GM21737 (cell line): Measurements from ENCODE around the gene CCDC174.

Source experiments
- ATAC-seq: cut with Tn5 transposase; IDR thresholded peaks from one replicate; pipeline ENCODE4 v1.9.1; 2021; ENCODE audit warnings: mild to moderate bottlenecking, moderate library complexity; ENCODE audit not compliant: unreplicated experiment

The CCDC174 gene

GRCh38 chr3:14698601-14699244 is 47.2 kb downstream of the CCDC174 start:
- no peak for ATAC-seq

GRCh38 chr3:14699643-14700042 is 48.1 kb downstream of the CCDC174 start:
- ATAC-seq = no peak

DNA sequence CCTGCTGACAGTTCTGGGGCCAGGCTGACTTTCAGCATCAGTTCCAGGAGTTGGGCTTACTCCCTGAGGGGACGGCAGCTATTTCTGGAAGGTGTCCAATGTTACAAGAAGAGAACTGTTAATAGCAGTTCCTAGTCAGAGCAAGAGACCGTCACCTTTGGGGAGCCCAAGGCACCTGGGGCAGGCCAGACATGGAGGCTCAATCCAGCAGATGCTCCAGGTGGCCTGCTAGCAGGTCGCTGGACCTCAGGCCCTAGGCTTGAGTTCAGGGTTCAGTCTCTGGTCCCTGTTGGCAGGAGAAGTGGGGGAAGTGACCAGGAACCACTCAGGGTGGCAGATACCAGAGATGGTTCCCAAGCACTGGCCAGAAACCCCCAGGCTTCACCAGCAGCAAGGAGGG is 49.3 kb downstream of the CCDC174 start:
- ATAC-seq = no peak

- ATAC-seq = no peak
Observed at GRCh38 chr3:14701676-14702075, 50.1 kb downstream of the CCDC174 start.

DNA sequence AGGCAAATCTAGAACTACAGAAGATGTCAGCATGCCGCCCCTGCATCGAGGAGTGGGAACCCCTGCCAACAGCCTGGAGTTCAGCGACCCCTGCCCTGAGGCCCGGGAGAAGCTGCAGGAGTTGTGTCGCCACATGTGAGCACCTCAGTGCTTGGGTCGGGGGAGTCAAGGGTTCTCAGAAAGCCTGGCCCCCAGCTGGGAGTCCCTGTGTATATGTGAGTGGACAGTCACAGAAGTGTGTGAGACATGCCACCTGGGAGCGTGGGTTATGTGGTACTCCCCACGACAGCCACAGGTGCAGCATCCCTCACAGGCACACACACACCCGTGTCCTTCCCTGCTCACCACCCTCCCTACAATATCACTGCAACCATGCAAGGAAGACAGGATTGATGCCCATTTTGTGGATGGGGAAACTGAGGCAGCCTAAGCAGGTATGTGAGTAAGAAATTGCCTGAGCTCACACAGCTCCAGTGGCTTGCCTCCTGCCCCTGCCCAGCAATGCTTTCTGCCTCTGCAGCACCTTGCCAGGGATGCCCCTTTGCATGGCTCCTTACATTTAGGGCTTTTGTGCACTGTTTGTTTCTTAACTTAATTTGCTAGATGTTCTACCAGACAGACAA is 51.7 kb downstream of the CCDC174 start:
- no peak for ATAC-seq

DNA sequence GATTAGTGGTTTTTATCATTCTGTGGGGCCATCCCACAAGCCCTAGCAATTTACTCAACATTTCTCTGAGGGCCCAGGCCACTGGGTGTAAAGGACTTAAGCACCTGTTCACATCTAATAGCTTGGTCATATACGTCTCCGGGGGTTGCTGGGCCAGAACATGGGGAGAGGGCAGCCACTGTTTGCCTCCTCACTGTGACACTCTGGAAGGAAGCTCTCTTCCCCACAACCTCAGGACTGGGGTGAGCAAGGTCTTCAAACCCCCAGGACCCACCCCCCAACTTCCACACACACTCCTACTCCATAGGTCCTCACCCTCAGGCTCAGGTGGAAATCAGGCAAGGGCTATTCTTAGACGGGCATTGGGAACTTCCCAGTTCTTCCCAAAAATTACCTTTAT is 52.2 kb downstream of the CCDC174 start:
- ATAC-seq = no peak

GRCh38 chr3:14706096-14706495 is 54.5 kb downstream of the CCDC174 start:
- no peak for ATAC-seq

DNA sequence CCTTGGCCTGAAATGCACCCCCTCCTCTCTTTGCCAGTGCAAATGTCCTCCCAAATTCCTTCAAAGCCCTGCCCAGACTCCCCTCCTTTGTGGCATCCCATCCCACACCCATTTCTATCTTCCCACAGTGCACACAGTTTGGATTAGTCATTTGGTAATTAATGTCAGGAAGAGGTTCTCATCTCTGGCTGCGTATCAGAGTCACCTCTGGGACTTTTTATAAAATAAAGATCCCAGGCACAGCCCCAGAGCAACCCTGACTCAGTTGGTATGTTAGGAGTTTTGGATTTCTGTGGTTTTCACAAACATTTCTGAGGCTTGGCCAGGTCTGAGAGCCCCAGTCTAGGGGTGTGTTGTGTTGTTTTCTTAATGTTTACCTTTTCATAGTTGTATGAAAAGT is 65.0 kb downstream of the CCDC174 start:
- ATAC-seq = no peak

DNA sequence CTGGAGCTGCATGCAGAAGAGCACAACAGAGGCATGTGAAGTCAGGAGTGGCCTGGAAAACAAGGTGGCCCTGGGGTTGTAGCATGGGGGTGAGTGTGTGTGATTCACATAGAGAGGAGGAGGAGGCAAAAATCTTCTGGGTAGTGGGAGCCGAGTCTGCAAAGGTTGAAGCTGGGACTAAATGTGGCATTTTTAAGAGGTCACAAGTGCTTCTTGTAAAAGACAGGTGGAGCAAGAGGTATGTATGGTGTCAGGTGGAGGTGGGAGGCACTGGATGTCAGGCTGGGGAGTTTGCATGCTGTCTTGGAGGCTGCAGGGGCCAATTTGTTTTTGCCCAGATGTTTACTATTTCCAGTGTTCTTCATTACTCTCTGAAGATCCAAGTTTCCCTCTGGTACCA is 65.7 kb downstream of the CCDC174 start:
- no peak for ATAC-seq

DNA sequence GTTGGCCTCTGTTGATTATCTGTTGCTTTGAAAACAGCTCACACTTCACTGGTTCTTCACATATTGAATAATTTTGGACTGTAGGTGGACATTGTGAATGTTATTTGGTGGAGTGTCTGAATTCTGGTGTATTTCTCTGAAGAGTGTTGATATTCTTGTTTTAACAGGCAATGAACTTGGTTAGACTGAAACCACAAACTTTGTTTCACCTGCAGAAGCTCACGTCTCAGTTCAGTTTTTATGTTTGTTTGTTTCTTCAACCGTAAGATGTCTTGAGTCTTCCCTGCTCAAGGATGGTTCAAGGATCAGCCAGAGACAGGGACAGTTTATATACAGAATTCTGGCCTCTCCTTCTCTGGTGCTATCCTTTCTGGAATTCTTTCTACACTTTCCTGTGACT is 67.0 kb downstream of the CCDC174 start:
- no peak for ATAC-seq

DNA sequence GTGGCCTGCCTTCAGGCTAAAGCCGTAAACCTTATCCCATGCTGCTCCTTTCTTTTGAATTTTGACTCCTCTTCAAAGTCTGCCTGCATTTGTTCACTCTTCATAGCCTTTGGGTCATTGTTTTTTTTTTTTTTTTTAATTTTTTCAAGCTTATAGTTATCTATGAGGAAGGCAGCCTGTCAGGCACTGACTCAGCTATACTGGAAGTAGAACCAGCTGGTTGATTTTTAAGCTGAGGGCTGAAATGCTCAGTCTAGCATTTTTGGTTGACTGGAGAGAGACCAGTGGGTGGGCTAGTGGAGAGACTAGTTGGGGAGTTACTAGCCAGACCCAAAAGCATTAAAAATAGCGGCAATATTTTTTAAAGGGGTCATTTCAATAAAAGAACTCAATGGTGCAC is 67.4 kb downstream of the CCDC174 start:
- no peak for ATAC-seq

DNA sequence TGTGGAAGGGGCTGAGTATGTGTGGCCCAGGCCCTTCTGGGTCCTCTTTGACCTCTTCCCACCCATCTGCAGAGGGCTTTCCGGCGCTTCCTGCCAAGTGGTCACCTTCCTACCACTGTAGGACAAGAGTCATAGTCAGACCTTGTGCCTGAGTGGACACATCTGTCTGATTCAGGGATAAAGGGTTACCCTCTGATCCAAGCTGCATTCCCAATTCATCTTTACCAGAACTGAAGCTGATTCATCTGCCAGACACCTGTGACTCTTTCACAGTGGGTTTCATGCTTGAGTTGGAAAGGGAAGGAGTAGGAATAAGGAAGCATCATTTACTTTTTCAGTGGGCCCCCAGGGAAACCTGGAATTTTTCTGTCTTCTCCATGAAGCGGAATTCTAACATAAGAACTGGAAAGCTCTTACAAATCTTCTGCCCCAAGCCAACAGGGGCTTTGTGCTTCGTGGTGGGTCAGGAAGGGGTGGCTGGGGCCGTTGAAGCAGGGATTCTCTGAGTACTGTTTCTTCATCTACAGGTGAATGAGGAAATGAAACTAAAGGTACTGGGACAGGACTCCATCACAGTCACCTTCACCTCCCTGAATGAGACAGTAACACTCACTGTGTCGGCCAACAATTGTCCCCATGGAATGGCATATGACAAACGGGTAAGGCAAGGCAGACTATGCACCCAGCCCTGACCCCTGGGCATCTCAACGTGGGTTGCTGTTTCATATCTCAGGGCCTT is 69.7 kb downstream of the CCDC174 start:
- no peak for ATAC-seq
